NB4 (cell line): ENCODE data around the gene CDH11.

Experiments used
- DNase-seq: peaks from one replicate; pipeline ENCODE4 v3.0.0; 2010; ENCODE audit warnings: low read depth
- H3K4me3 ChIP-seq: one replicate; pipeline ENCODE4 v1.5.1; 2011; ENCODE audit warnings: mild to moderate bottlenecking, low read depth, low read length, moderate library complexity
- CTCF ChIP-seq: IDR thresholded peaks from one replicate; pipeline ENCODE4 v1.5.1; 2012; ENCODE audit warnings: low read depth, low read length
- MAX ChIP-seq: IDR thresholded peaks from 2 replicates; pipeline ENCODE4 v1.6.1; 2011; ENCODE audit warnings: low read depth, low read length
- MYC ChIP-seq: IDR thresholded peaks from 2 replicates; pipeline ENCODE4 v1.6.1; 2011; ENCODE audit warnings: low read depth, low read length
- POLR2A ChIP-seq: IDR thresholded peaks from 2 replicates; pipeline ENCODE4 v1.6.1; 2011; ENCODE audit warnings: mild to moderate bottlenecking; ENCODE audit not compliant: insufficient read length; ENCODE audit errors: extremely low read depth

CDH11 gene

GRCh38 chr16:65113441-65113840 is 8.4 kb downstream of the CDH11 start:
- no peak overlapping the region for H3K4me3 ChIP-seq
- DNase-seq = no peak
- TF ChIP-seq POLR2A (no peak), MYC (no peak), MAX (no peak), CTCF (no peak)

GRCh38 chr16:65111306-65111705 is 10.6 kb downstream of the CDH11 start:
- DNase-seq = no peak
- TF ChIP-seq MYC (no peak), POLR2A (no peak), MAX (no peak), CTCF (no peak)
- no peak overlapping the region for H3K4me3 ChIP-seq

- H3K4me3 ChIP-seq = no peak overlapping the region
- TF ChIP-seq POLR2A (no peak), MYC (no peak), MAX (no peak), CTCF (no peak)
- DNase-seq = no peak
These were observed 15.1 kb downstream of the CDH11 start for GRCh38 chr16:65106757-65107156.

GRCh38 chr16:65105171-65105570 is 16.7 kb downstream of the CDH11 start:
- no peak for DNase-seq
- TF ChIP-seq POLR2A (no peak), MAX (no peak), MYC (no peak), CTCF (no peak)

GRCh38 chr16:65104471-65104870 is 17.4 kb downstream of the CDH11 start:
- TF ChIP-seq MYC = no peak
- no peak for TF ChIP-seq MAX
- no peak for TF ChIP-seq CTCF
- no peak for TF ChIP-seq POLR2A
- no peak for DNase-seq
- H3K4me3 ChIP-seq = no peak overlapping the region

More at GRCh38 chr16:65105171-65105570, 16.7 kb downstream of the CDH11 start:
- H3K4me3 ChIP-seq = no peak overlapping the region

- DNase-seq = no peak
- no peak for TF ChIP-seq MAX
- TF ChIP-seq MYC = no peak
- no peak for TF ChIP-seq POLR2A
- TF ChIP-seq CTCF = no peak
- H3K4me3 ChIP-seq = no peak overlapping the region
These were observed 19.5 kb downstream of the CDH11 start for GRCh38 chr16:65102326-65102725.
